ENCODE measurements around the gene MS4A2. TPM values are rescaled to one million over a fixed set of nuclear protein-coding genes. Genes with fewer than 3 reads are reported as not detected.

Gene MS4A2
- total and polyA plus RNA-seq, 2 experiments from 2014 or later, result not detected

GRCh38 chr11:60124802-60125432 lies 36.5 kb downstream of the MS4A2 start (continued):
- TF ChIP-seq ZNF462 (CRISPR knock-in tag; IDR thresholded peaks at IDR 0.05), result no peak

GRCh38 chr11:60125956-60126585 lies 37.6 kb downstream of the MS4A2 start:
- Histone ChIP-seq H3K27ac (ENCODE audit: low read depth) (no peak overlapping the region), H3K9me2 (ENCODE audit: insufficient read depth) (0 out of 2 replicates have a peak, but pooled peaks cover 3% of the 10 kb centered on the region), H3K79me2 (replicated peaks; ENCODE audit: insufficient read depth) (no peaks in the 10 kb centered on the region), H3K27me3 (ENCODE audit: insufficient read depth) (no peaks in the 10 kb centered on the region), H3K36me3 (ENCODE audit: insufficient read depth) (no peaks in the 10 kb centered on the region), H3K4me3 (no peak overlapping the region), H3K4me1 (ENCODE audit: insufficient read depth) (peaks cover 26% of the 10 kb centered on the region), H2AFZ (no peak overlapping the region), H3F3A (replicated peaks; ENCODE audit: low read depth) (no peaks in the 10 kb centered on the region), H3K4me2 (no peak overlapping the region), H4K20me1 (replicated peaks; ENCODE audit: insufficient read depth) (no peaks in the 10 kb centered on the region)
- Mint-ChIP-seq H3K9me3 (no peaks in the 10 kb centered on the region), H3K36me3 (ENCODE audit: low read depth) (no peaks in the 10 kb centered on the region), H3K4me3 (no peak overlapping the region), H3K4me1 (peaks cover 17% of the 10 kb centered on the region), H3K27me3 (ENCODE audit: insufficient read depth, low read depth, poor library complexity) (no peaks in the 10 kb centered on the region), H3K27ac (no peak overlapping the region)
- ATAC-seq (no peak), DNase-seq (ENCODE audit: low spot score) (no peak)
- no peak for TF ChIP-seq POLR2AphosphoS5 (IDR thresholded peaks at IDR 0.05; ENCODE audit: low read depth)
- TF ChIP-seq ZNF462 (CRISPR knock-in tag; IDR thresholded peaks at IDR 0.05), result no peak
- TF ChIP-seq ZNF114 (CRISPR knock-in tag; IDR thresholded peaks at IDR 0.05), result no peak
- no peak for TF ChIP-seq REST (IDR thresholded peaks at IDR 0.05; ENCODE audit: unreplicated experiment)

Data from GM23338 (cell line).